Measurements from ENCODE around the gene TMEM204.

The TMEM204 gene

GRCh38 chr16:1499756-1500464, 33.6 kb upstream of the TMEM204 start:
- no peak overlapping the region for H3K4me3 ChIP-seq (replicated peaks; ENCODE audit: low read depth, low read length)
- no peak for DNase-seq (ENCODE audit: extremely low read depth, low read depth)
- no peak for TF ChIP-seq CTCF (IDR thresholded peaks at IDR 0.05; ENCODE audit: low read depth, low read length, missing control alignments)

- no peak for TF ChIP-seq CTCF (IDR thresholded peaks at IDR 0.05; ENCODE audit: low read depth, low read length, missing control alignments)
- H3K4me3 ChIP-seq (replicated peaks; ENCODE audit: low read depth, low read length) = no peak overlapping the region
- no peak for DNase-seq (ENCODE audit: extremely low read depth, low read depth)
These were observed 32.9 kb upstream of the TMEM204 start for GRCh38 chr16:1500465-1501150.

- TF ChIP-seq CTCF (IDR thresholded peaks at IDR 0.05; ENCODE audit: low read depth, low read length, missing control alignments) = no peak
- no peak overlapping the region for H3K4me3 ChIP-seq (replicated peaks; ENCODE audit: low read depth, low read length)
- no peak for DNase-seq (ENCODE audit: extremely low read depth, low read depth)
These were observed 31.8 kb upstream of the TMEM204 start for GRCh38 chr16:1501630-1502029.

- no peak for DNase-seq (ENCODE audit: extremely low read depth, low read depth)
- TF ChIP-seq CTCF (IDR thresholded peaks at IDR 0.05; ENCODE audit: low read depth, low read length, missing control alignments) = no peak
- H3K4me3 ChIP-seq (replicated peaks; ENCODE audit: low read depth, low read length) = no peak overlapping the region
These were observed 31.1 kb upstream of the TMEM204 start for GRCh38 chr16:1502092-1503004.

GRCh38 chr16:1503110-1503955, 30.1 kb upstream of the TMEM204 start:
- TF ChIP-seq CTCF (IDR thresholded peaks at IDR 0.05; ENCODE audit: low read depth, low read length, missing control alignments) = no peak
- no peak for DNase-seq (ENCODE audit: extremely low read depth, low read depth)
- no peak overlapping the region for H3K4me3 ChIP-seq (replicated peaks; ENCODE audit: low read depth, low read length)
